A204.1 (cell line): ENCODE results near the gene NREP.
"Not testable (repeated sequence)": the region's sequence is repeated elsewhere in the genome, so short reads cannot be mapped to it uniquely, and the experiment has no call there.

Experiments used
- FAIRE-seq: peaks from 2 replicates; lab custom pipeline; 2012; peaks lifted over from hg19 to GRCh38; lab: Jason Lieb, UNC

NREP gene

GRCh38 chr5:111739416-111739815, 17.6 kb downstream of the NREP start:
- no peak for FAIRE-seq

- no peak for FAIRE-seq
Measured at GRCh38 chr5:111738118-111738517, 18.9 kb downstream of the NREP start.

GRCh38 chr5:111737716-111738115, 19.3 kb downstream of the NREP start:
- no peak for FAIRE-seq

- no peak for FAIRE-seq
Measured at GRCh38 chr5:111735583-111736270, 21.3 kb downstream of the NREP start.

GRCh38 chr5:111734597-111734996, 22.4 kb downstream of the NREP start:
- no peak for FAIRE-seq

- FAIRE-seq = no peak
Measured at GRCh38 chr5:111734013-111734412, 23.0 kb downstream of the NREP start.

- no peak for FAIRE-seq
Measured at GRCh38 chr5:111733571-111733970, 23.4 kb downstream of the NREP start.

- no peak for FAIRE-seq
Measured at GRCh38 chr5:111731638-111732037, 25.4 kb downstream of the NREP start.

GRCh38 chr5:111730659-111731382, 26.2 kb downstream of the NREP start:
- no peak for FAIRE-seq

- FAIRE-seq = no peak
Measured at GRCh38 chr5:111728941-111729340, 28.1 kb downstream of the NREP start.

- no peak for FAIRE-seq
Measured at GRCh38 chr5:111726986-111727385, 30.0 kb downstream of the NREP start.

GRCh38 chr5:111722140-111722539, 34.9 kb downstream of the NREP start:
- FAIRE-seq = no peak

GRCh38 chr5:111720333-111720890, 36.6 kb downstream of the NREP start:
- FAIRE-seq = no peak

- FAIRE-seq = no peak
Measured at GRCh38 chr5:111719773-111720172, 37.2 kb downstream of the NREP start.

- not testable (repeated sequence) for FAIRE-seq
Measured at GRCh38 chr5:111716789-111717188, 40.2 kb downstream of the NREP start.

- FAIRE-seq = no peak
Measured at GRCh38 chr5:111707630-111708164, 49.3 kb downstream of the NREP start.

- no peak for FAIRE-seq
Measured at GRCh38 chr5:111706345-111706744, 50.6 kb downstream of the NREP start.

- FAIRE-seq = no peak
Measured at GRCh38 chr5:111704452-111705085, 52.4 kb downstream of the NREP start.

- FAIRE-seq = no peak
Measured at GRCh38 chr5:111703662-111704061, 53.3 kb downstream of the NREP start.

GRCh38 chr5:111699976-111700375, 57.0 kb downstream of the NREP start:
- FAIRE-seq = no peak

- FAIRE-seq = no peak
Measured at GRCh38 chr5:111699324-111699723, 57.7 kb downstream of the NREP start.

- FAIRE-seq = no peak
Measured at GRCh38 chr5:111697881-111698757, 58.9 kb downstream of the NREP start.
